NK-92 treated with Interleukin-12 subunit alpha and Interleukin-12 subunit beta, amount 100 ng/mL, for 24 hours (cell line): ENCODE data around the gene SLC7A14.

Experiments used
- DNase-seq: peaks from one replicate; lab custom pipeline; 2025; lab: John Stamatoyannopoulos, UW

SLC7A14 gene

GRCh38 chr3:170585937-170586310 is at the start of gene SLC7A14:
Gene SLC7A14 (minus strand): TSS chr3:170586075. CDS start chr3:170526936, 59,139 bp downstream.
- DNase-seq = no peak

GRCh38 chr3:170635385-170635735 is 49.5 kb upstream of the SLC7A14 start:
- no peak for DNase-seq

- no peak for DNase-seq
Measured at GRCh38 chr3:170634663-170635384, 48.9 kb upstream of the SLC7A14 start.

GRCh38 chr3:170633573-170633972 is 47.7 kb upstream of the SLC7A14 start:
- DNase-seq = no peak

DNA sequence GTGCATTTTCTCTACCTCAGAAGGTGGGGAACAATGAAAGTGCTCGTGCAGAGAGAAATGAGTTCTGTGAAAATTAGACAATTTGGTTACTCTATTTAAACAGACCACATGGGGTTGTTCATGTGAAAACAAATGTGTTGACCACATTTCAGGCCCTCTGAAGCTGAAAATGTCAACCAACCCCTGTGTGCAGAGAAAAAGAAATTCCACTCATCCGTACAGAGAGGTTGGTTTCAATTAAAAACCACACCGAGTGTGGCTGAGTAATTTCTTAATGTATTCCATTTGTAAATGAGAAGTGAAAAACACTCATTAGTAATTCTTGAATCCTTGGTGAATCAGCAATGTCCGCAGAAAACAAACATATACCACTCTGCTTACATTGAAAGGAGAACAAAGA is 46.9 kb upstream of the SLC7A14 start:
- no peak for DNase-seq

- no peak for DNase-seq
Measured at GRCh38 chr3:170631755-170632488, 46.0 kb upstream of the SLC7A14 start.

DNA sequence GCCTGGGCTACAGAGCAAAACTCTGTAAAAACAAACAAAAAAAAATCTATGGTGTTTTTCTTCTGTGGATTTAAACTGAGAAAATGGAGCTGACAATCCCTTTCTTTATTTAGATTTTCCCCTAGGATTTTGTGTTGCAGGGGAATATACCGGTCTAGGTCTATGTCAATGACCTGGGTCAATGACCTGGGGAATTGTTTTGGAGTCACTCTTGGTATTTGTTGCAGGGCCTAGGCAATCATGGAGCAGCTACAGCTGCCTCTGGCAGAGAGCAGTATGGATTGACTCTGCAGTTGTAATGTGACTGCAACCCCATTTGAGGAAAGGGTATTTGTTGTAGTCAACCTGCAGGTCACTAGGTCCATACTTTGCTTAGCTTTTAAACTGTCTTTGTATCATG is 37.6 kb upstream of the SLC7A14 start:
- DNase-seq = no peak

DNA sequence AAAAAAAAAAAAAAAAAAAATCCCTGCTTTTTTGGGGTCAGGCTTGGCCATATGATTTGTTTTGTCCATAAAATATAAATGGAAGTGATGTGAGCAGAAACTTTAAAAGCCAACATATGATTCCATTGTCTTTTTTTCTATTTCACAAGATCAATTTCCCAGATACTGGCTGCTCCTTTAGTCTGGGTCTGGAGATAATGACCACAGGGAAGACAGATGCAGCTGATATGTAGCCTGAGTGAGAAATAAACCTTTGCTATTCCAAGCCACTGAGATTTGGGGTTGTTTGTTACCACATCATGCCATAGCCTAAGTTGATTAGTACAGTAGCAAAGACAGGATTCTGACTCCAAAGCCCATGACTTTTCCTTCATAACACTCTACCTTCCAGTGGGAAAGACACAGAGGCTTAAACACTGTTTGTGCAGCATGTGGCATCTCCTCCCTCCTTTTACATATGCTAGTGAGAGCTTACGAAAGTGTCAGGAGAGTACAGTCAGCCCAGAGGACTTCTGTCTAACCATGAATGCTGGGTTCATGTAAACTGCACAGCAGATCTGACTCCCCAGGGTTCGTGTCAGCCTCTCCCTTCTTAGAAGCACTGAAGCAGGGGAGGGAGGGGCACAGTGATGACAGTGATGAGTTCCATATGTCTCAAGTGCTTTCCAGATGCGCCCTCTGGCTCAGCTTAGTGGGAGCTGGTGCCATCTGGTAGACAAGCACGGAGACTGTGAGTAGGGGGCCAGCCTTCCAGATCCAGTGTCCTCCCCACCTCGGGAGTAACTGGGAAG is 36.7 kb upstream of the SLC7A14 start:
- no peak for DNase-seq

- no peak for DNase-seq
Measured at GRCh38 chr3:170621256-170621655, 35.4 kb upstream of the SLC7A14 start.

DNA sequence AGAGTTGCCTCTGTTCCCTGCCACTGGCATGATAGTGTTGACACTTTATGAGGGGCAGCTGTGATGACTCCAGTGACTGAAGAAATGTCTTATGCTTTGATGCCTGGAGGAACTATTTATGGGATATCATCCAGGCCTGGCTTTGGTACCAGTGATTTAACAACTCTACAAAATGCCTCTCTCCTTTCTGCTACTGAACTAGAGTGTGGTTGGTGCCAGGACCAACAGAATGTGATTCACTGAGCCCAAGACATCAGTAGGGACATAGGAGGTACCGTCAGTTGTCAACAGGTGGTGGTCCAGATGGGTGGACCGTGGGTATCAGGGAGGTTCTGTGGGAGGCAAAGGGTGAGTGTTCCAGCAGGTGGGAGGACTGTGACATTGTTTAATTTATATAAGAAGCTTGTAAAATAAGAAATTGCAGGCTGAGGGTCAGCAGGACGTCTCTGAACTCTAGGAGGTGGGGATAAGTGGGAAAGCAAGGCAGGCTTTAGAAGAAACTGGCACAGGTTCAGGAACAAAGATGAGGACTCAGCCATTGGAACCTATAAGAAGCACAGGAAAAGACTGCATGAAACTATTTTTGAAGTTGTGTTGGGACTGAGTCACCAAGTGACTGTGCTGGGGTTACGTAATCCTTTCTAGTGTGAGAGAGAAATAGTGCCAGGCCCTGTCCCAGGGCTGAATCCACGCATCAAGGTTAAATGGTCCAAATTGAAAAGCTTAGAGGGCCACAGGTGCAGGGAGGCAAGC is 28.5 kb upstream of the SLC7A14 start:
- DNase-seq = peak; percentile 2

DNA sequence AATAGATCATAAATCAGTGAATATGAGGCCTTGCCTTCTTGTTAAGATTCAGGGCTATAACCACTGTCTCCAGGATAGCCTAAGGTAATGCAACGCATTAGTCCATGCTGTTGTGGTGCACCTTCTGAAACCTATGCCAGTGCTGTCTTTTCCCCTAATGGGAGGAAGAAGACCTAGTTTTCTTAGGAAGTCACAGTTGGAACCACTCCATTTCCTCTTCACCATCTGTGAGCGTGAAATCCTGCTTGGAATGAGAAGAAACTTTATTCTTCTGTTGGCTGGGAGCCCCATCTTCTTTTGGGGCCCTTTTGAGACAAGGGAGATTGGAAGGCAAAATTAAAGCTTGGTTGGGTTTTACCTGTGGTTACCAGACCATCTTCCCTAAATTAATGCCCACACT is 25.9 kb upstream of the SLC7A14 start:
- DNase-seq = no peak

GRCh38 chr3:170610321-170610884 is 24.5 kb upstream of the SLC7A14 start:
- no peak for DNase-seq

- DNase-seq = no peak
Measured at GRCh38 chr3:170608475-170608874, 22.6 kb upstream of the SLC7A14 start.

- no peak for DNase-seq
Measured at GRCh38 chr3:170606675-170607074, 20.8 kb upstream of the SLC7A14 start.

- DNase-seq = no peak
Measured at GRCh38 chr3:170605490-170605889, 19.6 kb upstream of the SLC7A14 start.

DNA sequence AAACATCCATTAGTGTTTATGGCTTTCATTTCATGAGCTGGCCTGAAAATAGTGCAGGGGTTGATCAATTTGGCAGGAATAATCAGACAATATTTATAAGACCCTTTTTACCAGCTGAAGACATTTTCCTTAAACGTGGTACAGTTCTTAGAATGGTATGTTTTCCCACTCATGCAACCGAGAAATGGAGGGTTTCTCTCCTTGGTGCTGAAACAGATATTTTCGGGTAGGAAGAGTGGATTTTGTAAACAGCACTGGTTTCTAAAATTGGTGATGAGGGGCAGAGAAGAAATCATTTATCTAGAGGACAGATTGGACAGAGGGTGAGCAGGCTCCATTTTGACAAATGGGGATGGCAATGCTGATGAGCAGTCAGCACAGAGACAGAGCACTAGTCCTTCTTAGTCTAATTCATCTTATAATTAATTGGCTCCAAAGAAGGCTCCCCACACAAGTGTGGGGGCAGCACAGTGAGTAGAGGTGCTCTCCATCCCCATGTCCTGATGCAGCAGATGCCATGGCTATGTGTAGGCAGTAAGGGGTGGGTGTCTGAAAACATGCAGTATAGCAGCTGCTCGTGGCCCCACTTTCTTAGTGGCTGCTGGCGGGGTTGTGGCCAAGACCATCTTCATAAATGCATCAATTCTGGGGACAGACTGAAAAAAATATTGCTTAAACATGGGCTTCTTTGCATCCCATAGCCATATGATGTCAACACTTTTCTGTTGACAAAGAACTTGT is 18.1 kb upstream of the SLC7A14 start:
- no peak for DNase-seq

DNA sequence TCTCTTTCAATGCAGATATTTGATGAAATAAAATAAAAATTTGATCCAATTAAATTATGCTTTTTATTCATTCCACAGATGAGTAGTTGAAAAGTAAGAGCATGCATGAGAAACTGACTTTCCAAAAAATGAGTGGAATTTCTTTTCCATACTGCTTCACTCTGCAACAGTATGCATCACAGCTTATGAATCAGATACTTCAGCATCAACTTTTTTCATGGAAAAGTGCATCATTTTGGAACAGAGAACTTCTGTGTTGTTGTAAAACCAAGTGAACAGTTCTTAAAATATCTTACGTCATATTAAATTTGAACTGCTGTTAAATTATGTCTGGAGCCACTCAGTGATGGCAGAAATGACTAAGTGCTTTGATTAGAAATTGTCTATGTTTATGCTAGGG is 16.7 kb upstream of the SLC7A14 start:
- no peak for DNase-seq

- DNase-seq = no peak
Measured at GRCh38 chr3:170600005-170600624, 14.2 kb upstream of the SLC7A14 start.

- no peak for DNase-seq
Measured at GRCh38 chr3:170599091-170599490, 13.2 kb upstream of the SLC7A14 start.

DNA sequence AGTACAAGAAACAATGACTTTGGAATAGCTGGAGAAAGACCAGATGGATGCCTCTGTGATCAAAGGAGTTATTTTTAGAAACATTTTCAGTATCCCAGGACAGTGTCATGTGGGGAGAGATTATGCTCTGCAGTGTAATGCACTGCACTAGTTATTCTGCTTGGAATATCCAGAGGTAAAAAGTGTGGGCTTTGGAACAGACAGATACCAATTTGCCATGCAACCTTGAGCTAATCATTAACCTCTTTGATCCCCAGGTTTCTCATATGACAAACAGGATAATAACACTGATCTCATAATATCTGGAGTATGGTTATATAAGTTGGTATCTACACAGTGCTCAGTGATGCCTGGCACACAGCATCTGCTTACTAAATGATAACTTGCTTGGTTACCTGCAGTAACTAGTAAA is 12.2 kb upstream of the SLC7A14 start:
- DNase-seq = no peak

DNA sequence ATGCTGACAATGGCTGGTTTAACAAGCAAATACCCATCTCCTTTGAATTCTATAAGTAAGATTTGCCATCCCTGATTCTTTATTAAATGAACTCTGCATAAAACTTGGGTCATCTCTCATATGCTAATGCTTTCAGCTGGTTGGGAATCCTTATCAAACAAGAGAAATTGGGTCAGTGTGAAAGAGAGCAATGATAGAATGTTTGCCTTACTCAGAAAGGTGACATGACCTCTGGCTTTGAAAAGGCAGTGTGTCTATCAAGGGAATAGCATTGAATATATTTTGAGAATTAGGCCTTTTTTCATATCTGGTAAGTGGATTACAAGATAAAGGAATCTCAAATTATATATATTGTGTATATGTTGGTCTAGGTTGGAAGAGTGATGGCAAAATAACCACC is 8.7 kb upstream of the SLC7A14 start:
- no peak for DNase-seq
